GM11168 (cell line): ENCODE measurements around the gene SEC14L3.

Source experiments
- in situ Hi-C: fragments of 300-500 bp; cut with MboI; formaldehyde crosslinking; loops from one replicate; pipeline ENCODE4 v1.12.0; 2022; ENCODE audit warnings: low sequenced_read_pairs; ENCODE audit not compliant: unreplicated experiment

The SEC14L3 gene

DNA sequence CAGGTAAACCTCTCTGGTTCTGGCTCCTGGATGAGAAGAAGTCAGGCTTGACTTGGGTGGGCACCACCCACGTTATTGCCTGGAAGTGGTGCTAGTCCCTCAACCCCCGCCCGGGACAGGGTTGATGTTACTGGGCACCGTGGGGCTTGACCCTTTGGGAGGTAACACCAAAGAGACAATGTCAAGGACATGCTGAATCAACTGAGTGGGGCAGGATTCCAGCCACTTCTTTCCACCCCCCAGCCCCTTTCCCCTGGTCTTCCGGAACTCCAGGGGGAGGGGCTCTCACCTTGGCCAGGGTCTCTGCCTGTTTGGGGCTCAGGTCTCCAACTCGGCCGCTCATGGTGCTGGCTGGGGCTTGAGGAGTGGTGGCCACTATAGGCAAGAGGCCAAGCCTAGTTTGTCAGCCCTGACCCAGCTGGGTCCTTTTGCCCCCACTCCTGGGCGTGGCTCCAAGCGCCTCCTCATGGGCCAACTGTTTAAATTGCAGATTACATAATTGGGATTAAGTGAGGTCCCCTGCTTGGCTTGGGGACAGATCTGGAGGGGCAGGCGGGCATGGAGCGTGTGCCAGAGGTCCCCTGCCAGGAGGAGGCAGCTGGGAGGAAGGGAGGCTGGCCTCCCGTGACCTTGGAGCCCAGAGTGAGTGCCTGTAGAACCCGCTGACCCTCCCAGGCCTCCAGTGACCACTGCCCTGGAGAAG is at the start of gene SEC14L3:
SEC14L3 (minus strand) TSS at position 402 of the 703 bp plus-strand sequence; CDS start at position 343, 59 bp downstream.
- in situ Hi-C loops = no loop called here

DNA sequence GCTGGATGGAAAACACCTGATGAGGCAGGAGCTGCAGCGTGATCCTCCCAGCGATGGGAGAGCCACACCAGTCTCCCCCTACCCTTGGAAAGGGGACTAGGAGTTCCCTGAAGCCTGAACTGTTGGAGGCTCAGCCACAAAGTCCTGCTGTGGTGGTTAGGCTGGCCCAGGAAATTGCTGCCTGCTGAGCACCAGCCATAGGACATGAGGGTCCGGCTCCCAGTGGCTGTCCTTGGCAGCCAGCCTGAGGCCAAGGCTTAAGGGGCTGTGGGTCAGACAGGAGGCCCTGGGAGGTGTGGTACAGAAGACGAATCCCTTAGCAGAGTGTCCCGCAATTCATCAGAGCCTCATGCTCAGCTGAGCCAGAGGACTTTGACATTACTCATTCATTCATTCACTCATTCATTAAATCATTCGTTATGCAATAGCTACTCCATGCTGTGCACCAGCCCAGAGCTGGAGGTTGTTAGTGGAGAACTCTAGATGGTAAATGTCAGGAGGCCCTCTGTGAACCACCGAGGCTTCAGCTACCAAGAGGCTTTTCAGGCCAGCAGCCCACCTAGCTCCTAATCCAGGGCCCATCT is 48.1 kb upstream of the SEC14L3 start:
- in situ Hi-C loops = no loop called here

DNA sequence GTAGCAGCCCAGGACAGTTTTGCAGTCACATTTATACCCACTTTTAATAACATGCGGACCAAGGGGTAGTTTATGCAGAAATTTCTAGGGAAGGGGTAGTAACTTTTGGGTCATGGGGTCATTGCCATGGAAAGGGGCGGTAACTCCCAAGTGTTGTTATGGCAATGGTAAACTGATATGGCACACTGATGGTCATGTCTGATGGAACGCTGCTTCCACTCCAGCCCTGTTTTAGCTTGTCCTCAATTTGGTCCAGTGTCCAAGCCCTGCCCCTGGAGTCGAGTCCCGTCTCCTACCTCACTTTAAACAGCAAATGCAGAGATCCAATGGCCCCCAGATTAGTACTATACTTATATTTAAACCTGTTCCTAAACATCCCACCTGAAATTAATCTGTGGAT is 44.9 kb upstream of the SEC14L3 start:
- in situ Hi-C loops = no loop called here

- in situ Hi-C loops = no loop called here
Observed at GRCh38 chr22:30516273-30516672, 44.5 kb upstream of the SEC14L3 start.

GRCh38 chr22:30514252-30514651 is 42.4 kb upstream of the SEC14L3 start:
- in situ Hi-C loops = no loop called here

- in situ Hi-C loops = no loop called here
Observed at GRCh38 chr22:30513462-30513861, 41.6 kb upstream of the SEC14L3 start.

GRCh38 chr22:30511911-30512310 is 40.1 kb upstream of the SEC14L3 start:
- in situ Hi-C loops = no loop called here

- in situ Hi-C loops = no loop called here
Observed at GRCh38 chr22:30511109-30511508, 39.3 kb upstream of the SEC14L3 start.

DNA sequence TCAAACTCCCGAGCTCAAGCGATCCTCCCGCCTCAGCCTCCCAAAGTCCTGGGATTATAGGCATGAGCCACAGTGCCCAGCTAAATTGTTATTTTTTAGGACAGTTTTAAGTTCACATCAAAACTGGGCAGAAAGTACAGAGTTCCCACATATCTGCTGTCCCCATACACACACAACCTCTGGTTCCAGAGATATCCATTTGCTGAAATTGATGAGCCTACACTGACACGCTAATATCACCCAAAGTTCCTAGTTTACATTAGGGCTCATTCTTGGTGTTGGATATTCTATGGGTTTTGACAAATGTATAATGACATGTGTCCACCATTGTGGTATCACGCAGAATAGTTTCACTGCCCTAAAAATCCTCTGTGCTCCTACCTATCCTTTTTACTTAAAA is 36.4 kb upstream of the SEC14L3 start:
- in situ Hi-C loops = no loop called here

DNA sequence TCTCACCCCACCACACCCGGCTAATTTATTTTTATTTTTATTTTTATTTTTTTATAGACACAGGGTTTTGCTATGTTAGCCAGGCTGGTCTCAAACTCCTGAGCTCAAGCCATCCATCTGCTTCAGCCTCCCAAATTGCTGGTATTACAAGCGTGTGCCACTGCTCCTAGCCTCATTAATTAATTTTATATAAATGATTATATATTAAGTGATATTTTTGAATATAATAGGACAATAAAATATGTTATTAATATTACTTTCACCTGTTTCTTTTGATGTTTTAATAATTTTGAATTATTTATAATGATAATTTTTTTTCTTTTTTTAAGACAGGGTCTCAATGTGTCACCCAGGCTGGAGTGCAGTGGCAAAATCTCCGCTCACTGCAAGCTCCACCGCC is 35.9 kb upstream of the SEC14L3 start:
- in situ Hi-C loops = no loop called here

DNA sequence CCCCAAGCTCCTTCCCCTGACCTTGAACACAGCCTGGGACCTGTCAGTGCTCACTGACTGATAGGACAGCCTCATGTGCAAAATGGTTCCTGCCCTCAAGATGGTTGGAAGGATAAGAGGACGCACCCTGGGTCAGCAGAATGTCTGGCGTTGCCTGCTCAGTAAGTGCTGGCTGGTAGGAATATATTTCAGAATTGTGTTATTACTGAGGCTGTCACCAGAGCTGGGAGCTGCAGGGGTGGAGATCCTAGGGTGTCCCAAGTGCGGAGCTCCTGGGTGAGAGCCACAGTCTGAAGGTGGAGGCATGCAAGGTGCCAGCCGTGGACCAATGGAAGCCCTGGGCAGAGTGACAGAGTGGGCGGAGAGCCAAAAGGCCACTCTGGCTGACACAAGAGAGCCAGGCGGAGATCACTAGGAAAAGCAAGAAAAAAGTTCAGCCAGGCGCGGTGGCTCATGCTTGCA is 34.7 kb upstream of the SEC14L3 start:
- in situ Hi-C loops = no loop called here

GRCh38 chr22:30503551-30503950 is 31.7 kb upstream of the SEC14L3 start:
- in situ Hi-C loops = no loop called here

GRCh38 chr22:30502911-30503310 is 31.1 kb upstream of the SEC14L3 start:
- in situ Hi-C loops = no loop called here

DNA sequence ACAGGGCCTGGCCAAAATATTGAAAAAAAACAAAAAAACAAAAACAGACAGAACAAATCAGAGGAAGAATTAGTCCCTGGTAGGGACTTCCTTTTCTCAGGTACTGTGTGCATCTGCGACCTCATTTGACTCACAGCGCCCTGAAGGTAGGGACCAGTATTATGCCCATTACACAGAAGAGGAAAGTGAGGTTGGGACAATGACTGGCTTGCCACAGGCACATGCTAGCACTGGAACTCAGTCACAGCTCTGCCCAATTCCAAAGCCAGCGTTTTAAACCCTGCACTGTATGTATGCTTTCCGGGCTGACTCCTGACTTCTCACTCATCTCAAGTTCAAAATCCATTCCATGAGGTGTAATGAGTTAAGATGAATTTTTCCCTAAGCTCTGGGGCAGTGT is 30.3 kb upstream of the SEC14L3 start:
- in situ Hi-C loops = no loop called here

- in situ Hi-C loops = no loop called here
Observed at GRCh38 chr22:30500628-30501027, 28.8 kb upstream of the SEC14L3 start.

DNA sequence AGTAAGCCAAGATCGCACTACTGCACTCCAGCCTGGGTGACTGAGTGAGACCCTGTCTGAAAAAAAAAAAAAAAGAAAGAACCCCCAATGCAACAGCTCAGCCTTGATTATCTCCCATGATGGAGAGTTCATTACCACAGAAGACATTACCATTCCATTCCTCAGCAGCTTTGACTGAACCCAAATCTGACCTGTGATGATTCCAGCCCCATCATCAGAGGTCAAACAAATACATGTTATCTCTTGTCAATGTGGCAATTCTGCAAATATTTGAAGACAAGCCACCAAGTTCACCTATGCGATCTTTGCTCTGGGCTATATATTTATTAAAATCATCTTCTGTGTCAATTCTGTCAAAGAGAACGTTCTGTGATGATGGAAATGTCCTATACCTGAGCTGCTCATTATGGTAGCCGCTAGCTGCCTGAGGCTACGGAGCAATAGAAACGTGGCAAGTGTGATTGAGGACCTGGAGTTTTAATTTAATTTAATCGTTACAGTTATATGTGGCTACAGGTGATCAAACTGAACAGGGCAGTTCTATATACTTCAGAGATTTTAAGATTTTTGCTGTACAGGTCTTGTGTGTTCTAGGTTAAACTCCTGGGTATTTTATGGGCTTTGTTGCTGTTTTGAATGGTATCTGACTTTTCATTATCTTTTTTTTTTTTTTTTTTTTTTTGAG is 25.8 kb upstream of the SEC14L3 start:
- in situ Hi-C loops = no loop called here

GRCh38 chr22:30495041-30495784 is 23.4 kb upstream of the SEC14L3 start:
- in situ Hi-C loops = no loop called here

DNA sequence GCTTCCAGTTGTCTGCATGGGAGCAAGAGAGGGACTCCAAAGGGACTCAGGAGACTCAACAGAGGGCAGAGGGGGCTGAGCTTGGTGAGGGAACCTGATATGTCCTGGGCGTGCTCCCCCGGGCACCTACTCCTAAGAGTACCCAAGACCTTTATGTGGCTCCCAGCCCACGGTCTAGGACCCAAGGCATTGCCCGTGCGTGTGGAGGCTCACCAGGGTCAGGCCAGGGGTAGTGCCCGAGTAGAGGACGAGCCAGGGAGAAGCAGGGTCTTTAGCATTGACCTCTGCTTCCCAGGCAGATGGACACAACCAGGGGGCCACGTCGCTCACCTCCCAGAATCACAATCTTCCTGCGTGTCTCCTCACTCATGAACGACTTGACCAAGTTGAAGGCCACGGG is 20.3 kb upstream of the SEC14L3 start:
- in situ Hi-C loops = no loop called here

GRCh38 chr22:30491381-30491780 is 19.6 kb upstream of the SEC14L3 start:
- in situ Hi-C loops = no loop called here

DNA sequence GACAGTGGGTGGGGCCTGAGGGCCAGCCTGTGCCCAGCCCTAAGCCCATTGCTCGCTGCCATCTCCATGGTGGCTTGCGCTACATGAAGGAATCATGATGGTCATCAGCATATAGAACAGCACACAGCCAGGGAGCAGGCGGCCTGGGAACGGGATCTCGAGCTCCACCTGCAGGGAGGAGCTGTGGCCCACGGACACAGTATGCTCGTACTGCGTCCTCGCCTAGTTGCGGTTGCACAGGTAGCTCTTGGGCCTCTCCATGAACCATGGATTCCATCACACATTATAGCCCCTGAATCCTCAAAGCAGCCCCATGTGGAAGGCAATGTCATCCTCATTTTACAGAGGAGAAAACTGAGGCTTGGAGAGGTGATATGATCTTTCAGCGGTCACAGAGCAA is 18.6 kb upstream of the SEC14L3 start:
- in situ Hi-C loops = no loop called here

DNA sequence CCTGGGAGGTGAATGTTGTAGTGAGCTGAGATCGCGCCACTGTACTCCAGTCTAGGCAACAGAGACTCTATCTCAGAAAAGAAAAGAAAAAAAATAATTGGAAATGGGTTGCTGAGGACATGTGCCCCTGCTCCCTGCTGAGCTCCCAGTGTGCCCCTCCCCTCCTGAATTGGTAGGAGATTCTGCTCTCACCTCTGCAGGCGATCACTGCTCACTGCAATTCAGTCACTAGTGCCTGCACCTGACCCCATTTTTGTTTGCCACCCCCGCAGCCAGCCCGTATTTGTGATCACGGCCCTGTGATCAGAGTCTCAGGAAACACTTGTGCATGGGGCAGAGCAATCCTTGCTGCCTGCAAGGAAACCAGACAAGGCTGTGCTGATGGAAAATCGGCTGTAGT is 16.3 kb upstream of the SEC14L3 start:
- in situ Hi-C loops = no loop called here
